Gastroesophageal sphincter (tissue), 4 donors: Measurements from ENCODE around the gene NFAT5. TPM values are rescaled to one million over a fixed set of nuclear protein-coding genes. Genes with fewer than 3 reads are reported as not detected.
"Not testable (repeated sequence)": the region's sequence is repeated elsewhere in the genome, so short reads cannot be mapped to it uniquely, and the experiment has no call there.

ENCODE experiments used
- ATAC-seq: fragments of 150-250 bp; one replicate; pipeline ENCODE4 v1.9.1; 2016; ENCODE audit warnings: mild to moderate bottlenecking, moderate library complexity
- H3K27ac ChIP-seq, 4 donors: fragments of 200-600 bp; sonication (generic) in 3 of 4; 1 replicate in 3 of 4; 2 replicates in 1 of 4; pipeline ENCODE4 v1.5.1; 2016 to 2019
- H3K27me3 ChIP-seq: fragments of 200-600 bp; sonication (generic); one replicate; pipeline ENCODE4 v1.5.1; 2019
- H3K36me3 ChIP-seq, 2 donors: fragments of 200-600 bp; sonication (generic); one replicate each; pipeline ENCODE4 v1.5.1; 2019; ENCODE audit warnings: control low read depth in 1 of 2
- H3K4me1 ChIP-seq, 3 donors: fragments of 200-600 bp; sonication (generic); 1 replicate in 2 of 3; 2 replicates in 1 of 3; pipeline ENCODE4 v1.5.1; 2016 to 2019; ENCODE audit warnings: control low read depth in 2 of 3
- H3K4me3 ChIP-seq, 2 donors: fragments of 200-600 bp; sonication (generic); one replicate each; pipeline ENCODE4 v1.5.1; 2019; ENCODE audit warnings: mild to moderate bottlenecking in 1 of 2, moderate library complexity in 1 of 2
- H3K9me3 ChIP-seq, 3 donors: fragments of 200-600 bp; sonication (generic); one replicate each; pipeline ENCODE4 v1.5.1; 2017 to 2019; ENCODE audit warnings: control low read depth in 2 of 3
- CTCF ChIP-seq, 4 experiments: fragments of 200-600 bp in 2 of 4; fragments of 450-650 bp in 2 of 4; sonication (generic) in 1 of 4; IDR thresholded peaks; one replicate each; pipeline ENCODE4 v1.5.1; 2017 to 2019; ENCODE audit warnings: antibody characterized with exemption in 4 of 4, mild to moderate bottlenecking in 2 of 4, moderate library complexity in 2 of 4
- EP300 ChIP-seq: sonication (generic); formaldehyde crosslinking; IDR thresholded peaks from one replicate; pipeline ENCODE4 v1.6.1; 2017; ENCODE audit warnings: antibody characterized with exemption, mild to moderate bottlenecking
- POLR2A ChIP-seq, 2 donors: fragments of 450-650 bp; IDR thresholded peaks; one replicate each; pipeline ENCODE4 v1.6.1; 2017; ENCODE audit warnings: antibody characterized with exemption in 2 of 2, mild to moderate bottlenecking in 2 of 2, moderate library complexity in 1 of 2
- POLR2AphosphoS5 ChIP-seq: sonication (generic); formaldehyde crosslinking; IDR thresholded peaks from one replicate; pipeline ENCODE4 v1.6.1; 2017; ENCODE audit warnings: antibody characterized with exemption
- WGBS, 2 donors: methylation state at CpG; one replicate each; pipeline ENCODE4 v1.1.5; 2018; ENCODE audit warnings: low coverage in 1 of 2; 5-methylcytosine and 5-hydroxymethylcytosine counted together
- total RNA-seq, 4 donors: library from RNA; depleted of rRNA; stranded (reverse); fragments of >200 nt; gene quantifications; one replicate each; pipeline ENCODE4 v1.1.0, GENCODE V29; 2016

The NFAT5 gene
- total RNA-seq, 4 donors from 2014 or later = 43.8 to 79.1 (median 59.5) TPM

- Histone ChIP-seq H3K36me3 (no peaks in the 10 kb centered on the region), H3K4me3 (no peak overlapping the region), H3K27ac (no peak overlapping the region), H3K27me3 (peaks cover 22% of the 10 kb centered on the region), H3K9me3 (no peaks in the 10 kb centered on the region), H3K4me1 (no peaks in the 10 kb centered on the region)
- ATAC-seq = no peak
- 96 to 100% methylated on average over 2 of the region's 2 CpGs for WGBS, 2 donors
- TF ChIP-seq POLR2AphosphoS5 = no peak
- no peak for TF ChIP-seq EP300
- no peak for TF ChIP-seq POLR2A (IDR thresholded peaks at IDR 0.05)
- no peak for TF ChIP-seq CTCF (IDR thresholded peaks at IDR 0.05)
These were observed 11.3 kb upstream of the NFAT5 start for GRCh38 chr16:69554495-69554894.

- Histone ChIP-seq H3K27me3 (peaks cover 13% of the 10 kb centered on the region), H3K36me3 (no peaks in the 10 kb centered on the region), H3K27ac (no peak overlapping the region), H3K4me1 (no peaks in the 10 kb centered on the region), H3K9me3 (no peaks in the 10 kb centered on the region), H3K4me3 (no peak overlapping the region)
- TF ChIP-seq CTCF (IDR thresholded peaks at IDR 0.05) = no peak
- no peak for TF ChIP-seq POLR2A (IDR thresholded peaks at IDR 0.05)
- no peak for TF ChIP-seq POLR2AphosphoS5
- no peak for TF ChIP-seq EP300
- ATAC-seq = no peak
- 17 to 25% methylated on average over 1 of the region's 1 CpG for WGBS, 2 donors
These were observed 10.3 kb upstream of the NFAT5 start for GRCh38 chr16:69555437-69555836.

- no peak for ATAC-seq
- peaks cover 10% of the 10 kb centered on the region for H3K27me3 ChIP-seq
- no peak overlapping the region for H3K4me3 ChIP-seq
- TF ChIP-seq POLR2A (IDR thresholded peaks at IDR 0.05) (no peak), EP300 (no peak), POLR2AphosphoS5 (no peak), CTCF (IDR thresholded peaks at IDR 0.05) (no peak)
- no peaks in the 10 kb centered on the region for H3K4me1 ChIP-seq
- no peaks in the 10 kb centered on the region for H3K36me3 ChIP-seq
- H3K27ac ChIP-seq = no peak overlapping the region
- H3K9me3 ChIP-seq = no peaks in the 10 kb centered on the region
- no CpG with 5 or more reads among the region's 2 CpGs for WGBS, 2 donors
These were observed 9.9 kb upstream of the NFAT5 start for GRCh38 chr16:69555867-69556266.

- no peaks in the 10 kb centered on the region for H3K9me3 ChIP-seq
- WGBS, 2 donors = 100% methylated on average over 2 of the region's 2 CpGs; no CpG with 5 or more reads in 1 of the 2 donors
- no peak overlapping the region for H3K4me3 ChIP-seq
- H3K27ac ChIP-seq = no peak overlapping the region
- peaks cover 0 to 7% (median 0%) of the 10 kb centered on the region in 3 donors for H3K4me1 ChIP-seq
- no peaks in the 10 kb centered on the region for H3K27me3 ChIP-seq
- no peak for ATAC-seq
- no peaks in the 10 kb centered on the region for H3K36me3 ChIP-seq
- TF ChIP-seq POLR2A (IDR thresholded peaks at IDR 0.05) = no peak
- TF ChIP-seq POLR2AphosphoS5 = no peak
- no peak for TF ChIP-seq CTCF (IDR thresholded peaks at IDR 0.05)
- TF ChIP-seq EP300 = no peak
These were observed 6.6 kb upstream of the NFAT5 start for GRCh38 chr16:69559164-69559563.

- ATAC-seq, H3K9me3 ChIP-seq, H3K27ac ChIP-seq, H3K27me3 ChIP-seq, H3K4me3 ChIP-seq, H3K36me3 ChIP-seq: not testable (repeated sequence)
- WGBS, 2 donors = 88 to 100% methylated on average over 1 to 2 of the region's 2 CpGs
- peaks cover 0 to 15% (median 0%) of the 10 kb centered on the region in 3 donors for H3K4me1 ChIP-seq
These were observed 4.4 kb upstream of the NFAT5 start for GRCh38 chr16:69561367-69561766.

- H3K4me1 ChIP-seq = peaks cover 0 to 15% (median 0%) of the 10 kb centered on the region in 3 donors
- H3K36me3 ChIP-seq = no peaks in the 10 kb centered on the region
- no peak overlapping the region for H3K27ac ChIP-seq
- TF ChIP-seq CTCF (IDR thresholded peaks at IDR 0.05) (no peak), POLR2AphosphoS5 (no peak), POLR2A (IDR thresholded peaks at IDR 0.05) (no peak), EP300 (no peak)
- H3K9me3 ChIP-seq = no peaks in the 10 kb centered on the region
- no peak overlapping the region for H3K4me3 ChIP-seq
- ATAC-seq = no peak
- H3K27me3 ChIP-seq = no peaks in the 10 kb centered on the region
These were observed 3.9 kb upstream of the NFAT5 start for GRCh38 chr16:69561901-69562300.
